ENCODE measurements around the gene PRIMA1.
"Not testable (repeated sequence)": the region's sequence is repeated elsewhere in the genome, so short reads cannot be mapped to it uniquely, and the experiment has no call there.

The PRIMA1 gene

GRCh38 chr14:93788293-93788542, at the start of gene PRIMA1:
Gene PRIMA1, minus strand, starts transcription at chr14:93788485. Its CDS starts 767 bp downstream, at chr14:93787718.
- no peak for DNase-seq (ENCODE audit: low spot score)
- no peak for FAIRE-seq

DNA sequence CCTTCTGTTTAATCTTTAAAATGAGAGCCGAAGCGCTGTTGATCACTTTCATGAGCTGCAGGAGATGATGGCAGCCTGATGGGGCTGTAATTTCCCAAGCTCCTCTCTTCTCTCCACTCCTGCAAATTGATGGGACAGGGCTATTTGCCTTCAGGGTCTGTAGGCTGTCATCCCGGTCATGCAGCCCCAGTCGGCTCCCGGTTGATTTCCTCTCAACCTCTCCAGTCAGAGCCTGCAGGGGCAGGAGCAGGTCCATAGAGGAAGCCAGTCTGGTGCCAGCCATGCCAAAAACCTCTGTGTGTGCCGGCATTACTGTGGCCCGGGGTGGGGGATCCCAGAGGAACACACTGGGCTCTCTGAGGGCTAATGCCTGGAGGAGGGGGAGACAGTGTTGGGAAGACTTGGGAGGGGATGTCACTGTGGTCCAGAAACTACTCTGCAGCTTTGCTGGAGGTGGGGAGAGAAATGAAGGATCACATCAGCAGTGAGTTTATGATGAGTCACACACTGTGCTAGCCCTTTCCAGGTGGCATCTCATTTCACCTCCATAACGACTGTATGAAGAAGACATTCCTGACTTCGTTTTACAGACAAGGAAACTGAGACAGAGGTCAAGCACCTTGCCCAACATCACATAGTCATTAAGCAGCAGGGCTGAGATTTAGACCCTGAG, 46.5 kb upstream of the PRIMA1 start:
- FAIRE-seq (no peak), DNase-seq (ENCODE audit: low spot score) (no peak)

DNA sequence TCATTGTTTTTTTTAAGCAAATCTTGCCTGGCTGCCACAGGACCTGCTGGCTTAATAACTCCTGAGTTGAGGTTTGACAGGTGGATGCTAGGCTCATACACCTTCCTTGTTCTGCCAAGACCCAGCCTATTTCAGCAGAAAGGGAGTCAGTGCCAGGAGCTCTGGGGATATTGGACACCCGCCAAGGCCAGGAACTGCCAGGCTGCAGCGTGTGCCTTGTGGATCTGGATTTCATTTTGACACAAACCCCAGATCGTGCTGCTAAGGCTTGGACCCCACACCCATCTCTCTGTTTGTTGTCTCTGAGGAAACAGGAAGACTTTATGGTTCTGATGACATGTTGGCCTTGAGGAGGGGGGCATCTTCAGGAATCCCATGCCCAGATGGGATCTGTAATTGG, 44.4 kb upstream of the PRIMA1 start:
- DNase-seq (ENCODE audit: low spot score) (no peak), FAIRE-seq (no peak)

DNA sequence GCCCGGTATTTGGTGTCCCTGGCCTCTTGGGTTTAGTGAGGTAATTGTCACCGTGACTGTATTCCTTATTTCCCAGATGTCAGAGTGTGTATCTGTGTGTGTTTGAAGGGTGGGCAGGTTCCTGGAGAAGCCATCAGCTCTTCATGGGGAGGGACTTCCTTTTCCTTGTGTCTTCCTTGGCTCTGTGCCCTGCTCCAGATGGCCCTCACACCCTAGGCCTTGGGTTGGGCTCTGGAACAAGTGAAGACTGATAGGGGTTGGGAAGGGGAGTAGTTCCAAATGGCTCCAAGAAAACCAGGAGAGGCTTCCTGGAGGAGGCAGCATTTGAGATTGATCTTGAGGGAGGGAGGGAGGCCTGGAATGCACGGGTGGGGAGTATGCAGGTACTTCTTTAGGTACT, 43.8 kb upstream of the PRIMA1 start:
- FAIRE-seq (no peak), DNase-seq (ENCODE audit: low spot score) (no peak)

- FAIRE-seq, result no peak
- no peak for DNase-seq (ENCODE audit: low spot score)
Measured at GRCh38 chr14:93830753-93831461, 42.6 kb upstream of the PRIMA1 start.

DNA sequence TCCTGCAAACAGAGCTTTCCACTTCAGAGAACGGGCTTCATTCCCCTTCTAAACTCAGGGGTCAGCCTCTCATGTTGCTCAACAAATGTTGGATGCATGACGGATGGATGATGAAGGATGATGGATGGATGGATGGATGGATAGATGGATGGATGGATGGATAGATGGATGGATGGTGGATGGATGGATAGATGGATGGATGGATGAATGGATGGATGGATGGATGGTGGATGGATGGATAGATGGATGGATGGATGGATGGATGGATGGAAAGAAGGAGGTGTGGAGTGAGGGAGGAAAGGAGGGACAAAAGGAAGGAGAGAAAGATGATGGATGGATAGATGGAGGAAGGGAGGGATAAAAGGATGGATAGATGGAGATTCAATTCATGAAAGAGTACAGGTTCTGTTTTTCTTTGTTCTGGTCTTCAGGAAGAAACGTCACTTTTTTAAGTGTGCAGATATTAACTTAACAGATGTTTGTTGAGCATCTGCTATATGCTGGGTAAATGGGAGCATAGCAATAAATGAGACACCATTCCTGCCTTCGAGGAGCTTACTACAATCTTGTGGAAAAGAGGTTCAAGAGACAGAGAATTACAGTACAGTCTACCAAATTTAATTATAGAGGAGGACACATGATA, 41.7 kb upstream of the PRIMA1 start:
- FAIRE-seq (no peak), DNase-seq (ENCODE audit: low spot score) (no peak)

- FAIRE-seq, result no peak
- no peak for DNase-seq (ENCODE audit: low spot score)
Measured at GRCh38 chr14:93825235-93825553, 36.9 kb upstream of the PRIMA1 start.

- DNase-seq (ENCODE audit: low spot score), result no peak
- FAIRE-seq, result no peak
Measured at GRCh38 chr14:93824518-93825234, 36.4 kb upstream of the PRIMA1 start.

DNA sequence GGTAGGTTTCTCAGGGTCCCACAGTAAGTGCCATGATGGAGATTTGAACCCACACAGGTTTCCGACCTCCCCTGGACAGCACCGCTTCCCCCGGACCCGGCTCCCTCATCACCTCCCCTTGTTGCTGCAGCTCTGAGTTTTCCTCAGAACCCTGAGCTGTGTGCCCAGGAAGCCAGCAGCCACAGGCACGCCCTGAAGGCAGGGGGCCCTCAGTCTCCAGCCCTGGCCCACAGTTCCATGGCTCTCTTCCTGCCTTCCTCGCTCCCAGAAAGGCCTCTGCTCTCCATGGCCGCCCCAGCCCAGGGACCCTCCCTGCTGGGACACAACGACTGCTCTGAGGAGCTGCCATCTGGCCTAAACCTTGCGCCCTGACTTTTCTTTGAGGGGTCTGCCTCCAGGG, 35.8 kb upstream of the PRIMA1 start:
- FAIRE-seq (no peak), DNase-seq (ENCODE audit: low spot score) (no peak)

- FAIRE-seq, result no peak
- DNase-seq (ENCODE audit: low spot score), result no peak
Measured at GRCh38 chr14:93821051-93821450, 32.8 kb upstream of the PRIMA1 start.

GRCh38 chr14:93818857-93819256, 30.6 kb upstream of the PRIMA1 start:
- FAIRE-seq (no peak), DNase-seq (ENCODE audit: low spot score) (no peak)

GRCh38 chr14:93811676-93812075, 23.4 kb upstream of the PRIMA1 start:
- DNase-seq (ENCODE audit: low spot score), result no peak
- no peak for FAIRE-seq

DNA sequence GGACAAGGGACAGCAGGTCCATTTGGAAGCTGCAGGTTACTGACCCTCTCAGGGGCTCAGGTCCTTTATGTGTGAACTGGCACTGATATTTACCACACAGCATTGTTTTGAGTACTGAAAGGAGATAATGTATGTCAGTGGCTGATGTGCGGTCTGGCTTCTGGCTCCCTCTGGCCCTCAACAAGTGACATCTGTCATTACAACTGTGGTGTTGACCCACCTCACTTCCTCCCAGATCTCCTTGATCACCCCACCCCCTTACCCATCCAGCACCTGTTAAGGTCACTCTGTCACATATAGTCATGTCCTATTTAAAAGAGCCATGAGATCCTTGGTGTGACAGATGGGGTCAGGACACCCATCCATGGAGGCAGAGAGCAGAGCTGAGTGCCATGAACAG, 22.7 kb upstream of the PRIMA1 start:
- DNase-seq (ENCODE audit: low spot score) (no peak), FAIRE-seq (no peak)

- not testable (repeated sequence) for FAIRE-seq; DNase-seq (ENCODE audit: low spot score)
Measured at GRCh38 chr14:93809491-93810420, 21.5 kb upstream of the PRIMA1 start.

DNA sequence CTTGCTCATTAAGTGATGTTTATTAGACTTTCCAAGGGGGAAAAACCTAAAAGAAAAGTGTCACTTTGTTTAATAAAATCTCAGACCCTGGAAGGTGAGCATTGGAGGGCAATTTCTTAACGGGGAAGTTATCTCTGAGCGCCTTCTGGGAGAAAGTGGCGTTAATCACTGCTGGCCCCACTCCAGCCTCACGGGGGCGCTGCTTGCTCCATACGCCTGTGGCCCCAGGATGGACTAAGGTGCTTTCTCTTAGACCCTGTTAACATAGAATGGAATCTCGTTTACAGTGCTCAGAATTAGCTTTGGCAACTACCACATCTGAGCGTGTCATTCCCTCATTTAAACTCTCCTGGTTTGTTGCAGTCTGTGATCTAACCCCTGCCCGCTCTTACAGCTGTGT, 16.4 kb upstream of the PRIMA1 start:
- FAIRE-seq (no peak), DNase-seq (ENCODE audit: low spot score) (no peak)

GRCh38 chr14:93803408-93804318, 15.4 kb upstream of the PRIMA1 start:
- DNase-seq (ENCODE audit: low spot score), result no peak
- no peak for FAIRE-seq

DNA sequence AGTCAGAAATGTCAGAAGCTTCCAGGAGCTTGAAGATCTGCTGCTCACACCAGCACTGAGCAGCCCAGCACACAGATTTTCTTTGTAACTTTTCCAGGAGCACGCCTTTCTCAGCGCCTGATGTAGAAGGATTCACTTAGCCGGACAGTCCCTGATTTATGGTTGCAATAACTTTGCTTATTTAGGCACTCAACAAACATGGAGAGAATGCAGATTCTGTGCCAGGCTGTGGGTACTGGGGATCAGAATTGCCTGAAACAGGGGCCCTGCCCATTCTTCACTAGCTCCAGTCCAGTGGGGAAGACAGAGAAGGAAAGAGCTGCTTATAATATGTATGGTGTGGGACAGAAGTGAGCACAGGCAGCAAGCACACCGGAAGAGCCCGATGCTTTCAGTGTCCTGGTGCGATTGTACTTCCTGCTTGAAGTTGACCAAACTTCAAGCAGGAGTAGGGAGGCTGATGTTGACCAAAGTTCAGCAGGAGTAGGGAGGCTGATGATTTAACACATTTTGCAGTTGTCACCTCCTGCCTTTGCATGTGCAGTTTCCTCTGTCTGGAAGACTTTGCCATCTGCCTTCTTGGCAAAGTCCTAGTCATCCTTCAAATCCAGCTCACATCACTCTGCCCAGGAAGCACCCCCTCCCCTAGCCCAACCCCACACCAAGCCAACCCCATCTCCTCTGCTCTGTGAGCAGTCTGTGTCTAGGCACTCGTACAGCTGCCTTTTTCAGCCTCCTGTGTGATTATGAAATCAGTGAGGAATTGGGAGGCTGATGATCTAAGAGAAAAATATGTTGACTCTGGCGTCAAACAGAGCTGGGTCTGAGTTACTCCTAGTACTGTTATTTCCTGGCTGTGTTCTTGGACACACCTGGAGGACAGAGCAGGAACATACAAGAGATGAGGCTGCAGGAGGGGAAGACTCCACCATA, 12.0 kb upstream of the PRIMA1 start:
- FAIRE-seq (no peak), DNase-seq (ENCODE audit: low spot score) (no peak)

DNA sequence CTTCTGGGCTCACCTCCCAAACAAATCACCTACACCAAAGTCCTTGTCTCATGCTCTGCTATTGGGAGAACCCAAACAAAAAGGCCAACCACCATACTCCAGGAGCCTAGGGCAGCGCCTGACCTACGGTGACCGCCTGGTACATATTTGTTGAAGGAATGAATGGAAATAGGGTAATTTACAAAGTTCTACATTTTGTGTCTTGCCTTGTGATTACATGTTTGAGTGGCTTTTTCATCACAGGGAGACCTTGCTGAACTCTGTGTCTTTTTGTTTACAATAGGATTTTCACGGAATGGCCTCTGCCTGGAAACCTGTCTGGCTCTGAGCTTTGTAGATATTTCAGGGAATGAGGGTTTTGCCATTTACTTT, 11.3 kb upstream of the PRIMA1 start:
- DNase-seq (ENCODE audit: low spot score) (no peak), FAIRE-seq (no peak)

DNA sequence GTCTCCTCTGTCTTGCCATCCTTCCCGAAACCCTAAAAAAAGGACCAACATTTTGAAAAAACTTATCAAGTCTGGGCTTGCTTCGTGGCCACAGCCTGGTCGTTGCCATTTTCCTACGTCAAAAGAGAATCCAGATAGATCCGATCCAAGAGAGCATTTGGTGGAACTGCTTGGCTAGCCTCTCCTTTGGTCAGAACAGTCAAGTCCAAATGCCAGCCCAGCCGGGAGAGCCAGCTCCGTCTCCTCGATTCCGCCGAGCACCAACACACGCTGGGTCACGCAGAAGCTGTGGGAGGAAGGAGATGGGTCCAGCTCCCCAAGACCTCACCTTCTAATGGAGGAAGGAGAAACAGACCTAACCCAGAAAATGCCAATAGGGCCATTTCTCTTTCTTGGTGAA, 9.3 kb upstream of the PRIMA1 start:
- DNase-seq (ENCODE audit: low spot score), result no peak
- FAIRE-seq, result no peak
